ENCODE data around the gene LDLRAD4.
A peak's percentile ranks its signal among the peaks of the same experiment; 100 is the strongest.

The LDLRAD4 gene

DNA sequence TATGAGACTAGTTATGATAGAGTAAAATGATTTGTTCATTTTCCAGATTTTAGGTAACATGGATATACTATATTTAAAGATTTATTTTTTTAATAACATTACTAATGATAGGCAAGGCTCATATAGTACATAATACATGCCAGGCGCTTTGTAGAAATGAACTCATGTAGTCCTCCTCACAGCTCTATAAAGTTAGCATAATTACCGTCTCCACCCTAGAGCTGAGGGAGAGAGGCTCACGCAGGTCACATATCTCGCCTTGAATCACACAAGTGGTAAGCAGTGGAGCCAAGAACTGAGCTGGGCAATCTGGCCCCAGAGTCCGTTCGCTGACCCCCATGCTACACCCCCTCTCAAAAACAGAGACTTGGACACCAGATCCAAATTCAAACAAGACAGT, 285.3 kb downstream of the LDLRAD4 start:
- Mint-ChIP-seq H3K9me3 (peaks cover 25% of the 10 kb centered on the region), H3K36me3 (ENCODE audit: low read depth) (peaks cover 13% of the 10 kb centered on the region), H3K27me3 (ENCODE audit: low read depth) (peaks cover 14% of the 10 kb centered on the region), H3K27ac (peak overlapping the region in 1 of 3 experiments; percentile 100), H3K4me3 (no peak overlapping the region), H3K4me1 (peaks cover 57% of the 10 kb centered on the region)
- TF ChIP-seq, protein P1, sequence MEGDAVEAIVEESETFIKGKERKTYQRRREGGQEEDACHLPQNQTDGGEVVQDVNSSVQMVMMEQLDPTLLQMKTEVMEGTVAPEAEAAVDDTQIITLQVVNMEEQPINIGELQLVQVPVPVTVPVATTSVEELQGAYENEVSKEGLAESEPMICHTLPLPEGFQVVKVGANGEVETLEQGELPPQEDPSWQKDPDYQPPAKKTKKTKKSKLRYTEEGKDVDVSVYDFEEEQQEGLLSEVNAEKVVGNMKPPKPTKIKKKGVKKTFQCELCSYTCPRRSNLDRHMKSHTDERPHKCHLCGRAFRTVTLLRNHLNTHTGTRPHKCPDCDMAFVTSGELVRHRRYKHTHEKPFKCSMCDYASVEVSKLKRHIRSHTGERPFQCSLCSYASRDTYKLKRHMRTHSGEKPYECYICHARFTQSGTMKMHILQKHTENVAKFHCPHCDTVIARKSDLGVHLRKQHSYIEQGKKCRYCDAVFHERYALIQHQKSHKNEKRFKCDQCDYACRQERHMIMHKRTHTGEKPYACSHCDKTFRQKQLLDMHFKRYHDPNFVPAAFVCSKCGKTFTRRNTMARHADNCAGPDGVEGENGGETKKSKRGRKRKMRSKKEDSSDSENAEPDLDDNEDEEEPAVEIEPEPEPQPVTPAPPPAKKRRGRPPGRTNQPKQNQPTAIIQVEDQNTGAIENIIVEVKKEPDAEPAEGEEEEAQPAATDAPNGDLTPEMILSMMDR (IDR thresholded peaks at IDR 0.05; ENCODE audit: unreplicated experiment in 3 of 3) = no peak

GRCh38 chr18:13505780-13506345, 287.3 kb downstream of the LDLRAD4 start:
- Mint-ChIP-seq H3K27me3 (ENCODE audit: low read depth) (peaks cover 14% of the 10 kb centered on the region), H3K27ac (no peak overlapping the region), H3K4me3 (no peak overlapping the region), H3K36me3 (ENCODE audit: low read depth) (peaks cover 3% of the 10 kb centered on the region), H3K9me3 (peaks cover 18% of the 10 kb centered on the region), H3K4me1 (peaks cover 48% of the 10 kb centered on the region)
- TF ChIP-seq, protein P1 (IDR thresholded peaks at IDR 0.05; ENCODE audit: unreplicated experiment in 3 of 3) = no peak

DNA sequence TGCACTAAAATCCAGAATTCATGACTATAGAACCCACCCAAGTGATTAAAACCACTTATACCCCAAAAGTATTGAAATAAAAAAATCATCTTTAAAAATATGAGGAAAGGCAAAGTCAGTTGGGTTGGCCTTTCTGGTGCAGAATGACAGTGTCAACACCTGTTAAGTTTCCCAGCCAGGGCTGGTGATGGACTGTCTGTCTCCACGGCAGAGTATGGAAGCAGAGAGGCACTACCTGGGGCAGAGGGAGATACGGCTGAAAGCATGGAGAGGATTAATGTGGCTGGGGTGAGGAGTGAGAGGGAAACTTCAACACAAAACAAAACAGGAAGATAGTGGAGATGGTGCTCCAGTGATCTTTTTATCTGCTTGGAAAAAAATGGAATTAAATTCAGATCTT, 292.0 kb downstream of the LDLRAD4 start:
- TF ChIP-seq, protein P1 (IDR thresholded peaks at IDR 0.05; ENCODE audit: unreplicated experiment in 3 of 3) = no peak
- H3K4me1 Mint-ChIP-seq = peaks cover 57% of the 10 kb centered on the region
- H3K4me3 Mint-ChIP-seq = no peak overlapping the region
- no peaks in the 10 kb centered on the region for H3K27me3 Mint-ChIP-seq (ENCODE audit: low read depth)
- H3K9me3 Mint-ChIP-seq = peaks cover 20% of the 10 kb centered on the region
- peaks cover 6% of the 10 kb centered on the region for H3K36me3 Mint-ChIP-seq (ENCODE audit: low read depth)
- peak overlapping the region in 1 of 3 experiments; percentile 9 for H3K27ac Mint-ChIP-seq

DNA sequence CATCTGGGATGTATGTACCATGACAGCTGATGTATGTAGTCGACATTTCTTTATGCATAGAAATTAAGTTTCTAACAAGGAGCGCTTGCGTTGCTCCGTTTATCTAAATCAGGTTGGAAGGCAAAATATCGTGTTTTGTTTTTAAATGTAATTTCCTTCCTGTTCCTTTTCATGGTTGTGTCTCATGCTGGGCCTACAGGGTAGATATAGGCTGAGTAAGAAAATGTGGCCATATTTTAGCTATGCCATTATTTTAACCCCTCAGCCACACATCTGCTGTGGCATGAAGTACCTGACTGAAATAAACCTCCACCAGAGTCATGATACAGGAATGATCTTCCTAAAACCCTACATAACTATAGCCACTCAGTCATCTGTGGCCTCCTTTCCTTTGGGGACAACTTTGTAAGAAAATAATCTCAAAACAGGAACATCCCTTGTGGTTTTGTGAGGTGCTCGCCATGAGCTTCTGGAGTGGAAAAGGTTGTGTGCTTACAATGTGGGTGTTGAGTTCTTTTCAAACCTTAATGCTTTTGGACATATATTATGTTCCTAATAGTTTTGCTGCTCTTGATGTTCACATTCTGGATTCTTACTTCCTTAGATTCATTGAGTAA, 293.5 kb downstream of the LDLRAD4 start:
- no peaks in the 10 kb centered on the region for H3K27me3 Mint-ChIP-seq (ENCODE audit: low read depth)
- H3K4me1 Mint-ChIP-seq = peaks cover 58% of the 10 kb centered on the region
- H3K36me3 Mint-ChIP-seq (ENCODE audit: low read depth) = peaks cover 6% of the 10 kb centered on the region
- no peak overlapping the region for H3K4me3 Mint-ChIP-seq
- TF ChIP-seq, protein P1 (IDR thresholded peaks at IDR 0.05; ENCODE audit: unreplicated experiment in 3 of 3) = no peak
- H3K27ac Mint-ChIP-seq = peak overlapping the region in 1 of 3 experiments; percentile 61
- peaks cover 23% of the 10 kb centered on the region for H3K9me3 Mint-ChIP-seq

DNA sequence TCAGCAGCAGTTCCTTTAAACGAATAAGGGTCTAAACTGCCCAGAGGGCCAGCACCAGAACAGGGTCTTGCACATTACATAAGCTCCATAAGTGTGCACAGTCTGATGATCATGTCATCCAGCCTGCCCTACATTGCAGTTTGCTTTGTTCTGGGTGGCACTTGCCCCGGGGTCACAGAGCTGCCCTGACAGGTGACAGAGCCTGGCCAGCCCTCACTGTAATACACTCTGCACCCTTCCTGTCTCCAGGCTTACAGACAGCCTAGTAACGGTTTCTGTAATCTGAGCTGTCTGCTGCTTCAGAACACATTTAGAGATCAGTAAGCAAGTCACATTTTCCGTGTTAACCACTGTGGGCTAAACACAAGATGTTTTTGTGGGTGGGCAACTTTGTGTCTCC, 294.5 kb downstream of the LDLRAD4 start:
- Mint-ChIP-seq H3K27ac (peak overlapping the region in 2 of 3 experiments; percentile 38 to 61), H3K4me3 (no peak overlapping the region)
- TF ChIP-seq, protein P1 (IDR thresholded peaks at IDR 0.05; ENCODE audit: unreplicated experiment in 3 of 3) = no peak

GRCh38 chr18:13513481-13513880, 294.9 kb downstream of the LDLRAD4 start:
- peaks cover 27% of the 10 kb centered on the region for H3K9me3 Mint-ChIP-seq
- peaks cover 52% of the 10 kb centered on the region for H3K4me1 Mint-ChIP-seq
- no peak overlapping the region for H3K4me3 Mint-ChIP-seq
- TF ChIP-seq, protein P1 (IDR thresholded peaks at IDR 0.05; ENCODE audit: unreplicated experiment in 3 of 3) = no peak
- peak overlapping the region in 1 of 3 experiments; percentile 61 for H3K27ac Mint-ChIP-seq
- H3K36me3 Mint-ChIP-seq (ENCODE audit: low read depth) = peaks cover 12% of the 10 kb centered on the region
- H3K27me3 Mint-ChIP-seq (ENCODE audit: low read depth) = no peaks in the 10 kb centered on the region

More for the DNA sequence above, 294.5 kb downstream of the LDLRAD4 start:
- Mint-ChIP-seq H3K4me1 (peaks cover 54% of the 10 kb centered on the region), H3K9me3 (peaks cover 24% of the 10 kb centered on the region), H3K36me3 (ENCODE audit: low read depth) (peaks cover 8% of the 10 kb centered on the region), H3K27me3 (ENCODE audit: low read depth) (no peaks in the 10 kb centered on the region)

Measured in nephron (organoid).